Embryonic facial prominence (tissue), 1 donor: ENCODE data around the gene TMEM39A.

ENCODE experiments used
- DNase-seq: peaks from one replicate; pipeline ENCODE4 v3.0.0-alpha.2; 2016; ENCODE audit errors: extremely low spot score

Gene TMEM39A

GRCh38 chr3:119463171-119464169 lies at the start of gene TMEM39A:
Gene TMEM39A, minus strand, starts transcription at chr3:119463615. Its CDS starts 1,541 bp downstream, at chr3:119462074.
- DNase-seq, result peak; percentile 94

DNA sequence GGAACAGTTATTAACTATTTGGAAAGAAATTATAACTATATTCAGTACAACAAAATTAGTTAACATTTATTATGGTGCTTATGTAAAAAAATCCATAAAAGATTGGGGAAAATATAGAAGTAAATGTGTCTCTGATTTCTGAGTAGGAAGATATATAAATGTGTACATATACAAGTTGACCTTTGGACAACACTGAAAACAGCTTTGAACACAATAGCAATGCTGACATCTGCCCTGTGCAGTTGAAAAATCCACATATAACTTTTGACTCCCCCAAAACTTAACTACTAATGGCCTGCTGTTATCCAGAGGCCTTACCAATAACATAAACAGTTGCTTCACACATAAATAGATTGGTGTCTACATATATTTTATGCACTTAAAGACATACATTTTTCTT lies 47.3 kb upstream of the TMEM39A start:
- DNase-seq, result no peak

- no peak for DNase-seq
Observed at GRCh38 chr3:119508172-119508845, 44.9 kb upstream of the TMEM39A start.

- DNase-seq, result no peak
Observed at GRCh38 chr3:119507404-119507803, 44.0 kb upstream of the TMEM39A start.

- DNase-seq, result no peak
Observed at GRCh38 chr3:119506631-119507030, 43.2 kb upstream of the TMEM39A start.

GRCh38 chr3:119500901-119501300 lies 37.5 kb upstream of the TMEM39A start:
- DNase-seq, result no peak

DNA sequence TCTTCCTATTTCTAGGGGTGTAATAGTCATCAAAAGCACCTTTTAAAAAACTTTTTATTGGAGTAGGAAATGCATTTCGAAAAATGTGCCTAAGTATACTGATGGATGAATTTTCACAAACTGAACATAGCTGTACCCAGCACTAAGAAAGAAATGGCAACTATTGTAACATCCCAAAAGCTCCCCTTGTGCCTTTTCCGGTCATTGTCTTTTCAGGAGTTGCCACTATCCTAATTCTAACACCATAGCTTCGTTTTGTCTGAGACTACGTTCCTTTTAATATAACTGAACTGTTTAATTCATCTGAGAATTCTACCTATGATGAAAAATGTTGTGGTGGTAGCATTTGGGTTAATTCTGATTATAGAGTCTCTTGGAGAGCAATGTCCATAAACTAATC lies 36.9 kb upstream of the TMEM39A start:
- DNase-seq, result no peak

DNA sequence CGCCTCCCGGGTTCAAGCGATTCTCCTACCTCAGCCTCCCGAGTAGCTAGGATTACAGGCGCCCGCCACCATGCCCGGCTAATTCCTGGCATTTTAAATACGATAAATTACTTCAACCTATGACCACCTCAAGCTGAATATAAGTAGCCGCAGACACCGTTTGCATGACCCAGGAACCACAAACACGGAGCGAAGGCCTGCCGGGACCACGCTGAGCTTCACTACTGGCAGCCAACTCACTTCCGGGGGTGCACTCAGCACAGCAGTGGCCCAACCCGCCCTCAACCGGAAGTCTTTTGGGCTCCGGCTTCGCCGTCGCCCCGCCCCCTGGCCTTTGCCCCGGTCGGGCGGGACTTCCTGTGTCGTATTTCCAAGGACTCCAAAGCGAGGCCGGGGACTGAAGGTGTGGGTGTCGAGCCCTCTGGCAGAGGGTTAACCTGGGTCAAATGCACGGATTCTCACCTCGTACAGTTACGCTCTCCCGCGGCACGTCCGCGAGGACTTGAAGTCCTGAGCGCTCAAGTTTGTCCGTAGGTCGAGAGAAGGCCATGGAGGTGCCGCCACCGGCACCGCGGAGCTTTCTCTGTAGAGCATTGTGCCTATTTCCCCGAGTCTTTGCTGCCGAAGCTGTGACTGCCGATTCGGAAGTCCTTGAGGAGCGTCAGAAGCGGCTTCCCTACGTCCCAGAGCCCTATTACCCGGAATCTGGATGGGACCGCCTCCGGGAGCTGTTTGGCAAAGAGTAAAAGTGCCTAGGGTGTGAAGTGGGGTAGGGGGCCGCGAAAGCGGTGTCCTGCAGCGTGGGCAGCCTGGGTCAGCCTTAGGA lies 35.0 kb upstream of the TMEM39A start, which contains the start of gene TIMMDC1:
TIMMDC1 (plus strand) TSS at position 362 of the 826 bp plus-strand sequence; CDS start at position 549, 187 bp downstream.
- peak; percentile 94 for DNase-seq

- DNase-seq, result no peak
Observed at GRCh38 chr3:119497820-119498185, 34.4 kb upstream of the TMEM39A start.

DNA sequence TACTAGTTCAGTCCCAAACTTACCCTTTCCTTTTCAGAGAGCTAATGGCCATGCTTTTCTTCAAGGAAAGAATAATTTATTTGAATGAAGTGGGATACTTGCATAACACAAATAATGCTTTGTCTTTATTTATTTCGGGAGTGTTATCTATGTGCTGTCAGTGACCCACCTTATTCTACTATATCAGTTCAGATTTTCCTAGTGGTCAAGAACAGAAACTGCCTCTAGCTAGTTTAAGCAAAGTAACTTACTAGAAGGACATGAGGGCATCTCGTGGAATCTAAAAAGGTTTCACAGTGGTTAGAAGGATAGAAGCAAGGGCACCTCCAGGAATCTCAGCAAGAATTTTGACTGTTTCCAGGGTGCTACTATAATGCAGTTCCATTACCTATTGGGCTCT lies 31.2 kb upstream of the TMEM39A start:
- DNase-seq, result no peak

DNA sequence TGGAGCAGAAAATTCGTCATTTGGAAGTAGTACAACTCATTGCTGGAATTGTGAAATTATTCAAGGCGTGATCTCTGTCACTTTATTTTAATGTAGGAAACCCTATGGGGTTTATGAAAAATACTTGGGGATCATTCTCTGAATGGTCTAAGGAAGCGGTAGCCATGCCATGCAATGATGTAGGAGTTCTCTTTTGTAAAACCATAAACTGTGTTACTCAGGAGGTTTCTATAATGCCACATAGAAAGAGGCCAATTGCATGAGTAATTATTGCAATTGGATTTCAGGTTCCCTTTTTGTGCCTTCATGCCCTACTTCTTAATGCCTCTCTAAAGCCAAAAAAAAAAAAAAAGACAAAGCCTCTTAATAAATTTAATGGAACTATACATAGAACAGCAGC lies 29.4 kb upstream of the TMEM39A start:
- DNase-seq, result no peak

DNA sequence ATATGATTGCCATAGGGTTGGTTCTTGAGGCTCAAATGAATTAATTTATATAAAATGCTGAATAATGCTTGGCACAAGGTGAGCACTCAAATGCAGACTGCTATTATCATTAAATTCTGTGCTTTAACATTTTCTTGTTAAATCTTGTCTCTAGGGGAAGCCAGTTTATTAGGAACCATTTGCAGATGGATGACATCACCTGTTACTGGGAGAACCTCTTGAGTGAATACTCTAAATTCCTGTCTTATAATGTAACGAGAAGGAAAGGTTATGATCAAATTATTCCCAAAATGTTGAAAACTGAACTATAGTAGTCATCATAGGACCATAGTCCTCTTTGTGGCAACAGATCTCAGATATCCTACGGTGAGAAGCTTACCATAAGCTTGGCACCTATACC lies 28.7 kb upstream of the TMEM39A start:
- DNase-seq, result no peak

GRCh38 chr3:119490153-119490552 lies 26.7 kb upstream of the TMEM39A start:
- no peak for DNase-seq

DNA sequence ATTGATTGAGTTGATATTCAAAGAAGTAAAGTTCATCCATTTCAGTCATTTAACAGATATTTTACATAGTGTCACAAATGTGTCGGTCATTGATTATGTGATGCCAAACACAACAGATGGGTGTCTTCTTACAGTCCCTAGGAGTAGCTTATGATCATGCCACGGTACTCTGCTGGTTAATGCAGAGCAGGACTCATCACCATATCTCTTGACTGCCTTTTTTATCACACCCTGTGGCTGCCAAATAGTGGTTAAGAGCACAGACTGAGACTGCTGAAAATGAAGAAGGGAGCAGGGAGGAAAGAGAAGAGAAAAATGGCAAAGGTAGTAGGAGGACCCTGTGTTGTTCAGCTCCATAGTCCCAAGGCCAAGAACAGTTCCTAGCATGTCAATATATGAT lies 22.1 kb upstream of the TMEM39A start:
- no peak for DNase-seq

GRCh38 chr3:119483101-119483500 lies 19.7 kb upstream of the TMEM39A start:
- no peak for DNase-seq

DNA sequence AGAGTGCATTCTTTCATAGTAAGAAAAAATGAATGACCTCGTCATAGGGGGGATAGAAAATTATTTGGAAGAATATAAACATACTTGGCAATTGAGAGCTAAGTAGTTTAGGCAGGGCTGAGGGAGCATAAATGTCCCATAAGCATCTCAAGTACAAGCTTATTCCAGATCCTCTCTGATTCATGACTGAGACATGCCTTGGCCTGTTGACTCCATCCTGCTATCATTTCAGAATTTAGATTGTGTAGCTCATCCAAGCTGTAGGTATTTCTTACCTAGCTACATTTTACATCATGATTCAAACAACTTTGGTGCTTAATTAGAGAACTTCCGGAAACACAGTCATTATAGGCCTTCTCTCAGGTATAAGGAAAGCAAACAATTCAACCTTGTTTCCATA lies 17.7 kb upstream of the TMEM39A start:
- DNase-seq, result no peak

DNA sequence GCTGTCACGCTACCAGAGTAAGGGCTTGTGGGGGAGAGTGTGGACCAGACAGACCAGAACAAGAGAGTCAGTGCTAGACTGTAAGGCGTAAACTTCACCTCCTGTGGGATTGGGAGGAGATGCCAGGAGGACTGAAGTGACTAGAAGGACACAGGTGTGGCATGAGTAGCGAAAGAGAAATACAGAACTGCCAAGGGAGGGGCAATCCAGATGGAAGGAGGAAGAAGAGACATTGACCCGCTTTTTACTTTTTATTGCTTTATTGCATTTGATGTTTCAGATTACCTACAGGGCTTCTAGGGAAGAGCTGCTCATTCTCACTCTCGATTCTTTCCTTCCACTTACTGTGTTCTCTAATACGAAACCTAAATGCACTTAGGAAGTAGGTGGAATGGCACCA lies 7.5 kb upstream of the TMEM39A start:
- DNase-seq, result no peak

DNA sequence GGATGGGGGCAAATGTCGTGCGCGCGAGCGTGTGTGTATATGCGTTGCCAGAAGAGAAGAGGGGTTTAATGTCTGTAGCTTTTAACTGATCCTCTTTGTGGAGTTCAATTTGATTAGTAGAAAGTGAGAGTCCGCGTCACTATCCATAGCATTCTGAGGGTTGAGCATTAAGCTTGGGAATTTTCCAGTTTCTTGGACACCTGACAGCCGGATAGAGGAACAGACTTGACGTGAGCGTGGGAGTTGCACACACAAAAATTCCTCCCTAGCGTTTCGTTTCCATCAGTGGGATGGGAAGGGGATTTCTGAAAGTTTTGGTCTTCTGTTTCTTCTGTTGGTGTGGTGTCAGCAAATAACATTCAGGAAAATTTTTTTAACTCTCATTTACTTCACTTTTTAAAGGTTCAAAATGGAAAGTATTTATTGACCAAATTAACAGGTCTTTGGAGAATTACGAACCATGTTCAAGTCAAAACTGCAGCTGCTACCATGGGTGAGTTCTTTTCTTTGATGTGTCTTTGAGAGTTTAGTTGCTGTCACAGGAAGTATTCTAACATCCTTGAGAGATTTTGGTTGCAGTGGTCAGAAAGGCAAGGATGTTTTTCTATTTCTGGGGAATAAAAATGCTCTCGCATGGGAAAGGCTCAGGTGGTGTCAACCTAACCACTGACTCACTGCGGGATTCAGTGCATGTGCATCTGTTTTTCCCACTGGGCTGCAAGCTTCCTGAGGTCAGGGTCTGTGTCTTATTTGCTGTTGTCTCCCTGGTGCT lies 6.2 kb upstream of the TMEM39A start:
- no peak for DNase-seq

- no peak for DNase-seq
Observed at GRCh38 chr3:119468041-119468440, 4.6 kb upstream of the TMEM39A start.

DNA sequence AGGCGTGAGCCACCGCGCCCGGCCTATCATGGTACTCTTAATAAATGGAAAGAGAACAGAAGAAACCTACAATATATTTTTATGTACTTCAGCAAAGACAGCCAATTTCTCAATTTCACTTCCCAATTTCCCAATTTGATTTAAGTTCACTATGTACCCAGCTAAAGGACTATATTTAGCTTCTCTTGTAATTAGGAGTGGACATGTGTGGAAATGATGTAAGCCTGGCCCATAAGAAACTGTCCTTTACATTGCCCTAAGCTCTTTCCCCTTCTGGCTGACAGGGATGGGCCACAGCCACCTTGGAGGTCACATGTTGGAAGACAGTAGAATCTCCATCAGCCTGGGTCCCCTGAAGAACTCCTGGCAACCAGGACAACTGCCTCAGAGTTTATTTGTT lies 6.2 kb downstream of the TMEM39A start:
- DNase-seq, result no peak

- no peak for DNase-seq
Observed at GRCh38 chr3:119456469-119456868, 6.9 kb downstream of the TMEM39A start.
